ENCODE results near the gene AGPAT4.
"Not testable (repeated sequence)": the region's sequence is repeated elsewhere in the genome, so short reads cannot be mapped to it uniquely, and the experiment has no call there.

AGPAT4 gene

GRCh38 chr6:161227004-161227960, 46.6 kb downstream of the AGPAT4 start:
- no peak for DNase-seq (ENCODE audit: low read depth)

- DNase-seq (ENCODE audit: low read depth): no peak
Observed at GRCh38 chr6:161226009-161226964, 47.6 kb downstream of the AGPAT4 start.

GRCh38 chr6:161225681-161226008, 48.2 kb downstream of the AGPAT4 start:
- DNase-seq (ENCODE audit: low read depth): no peak

GRCh38 chr6:161224951-161225680, 48.7 kb downstream of the AGPAT4 start:
- DNase-seq (ENCODE audit: low read depth): not testable (repeated sequence)

GRCh38 chr6:161223646-161224045, 50.2 kb downstream of the AGPAT4 start:
- no peak for DNase-seq (ENCODE audit: low read depth)

DNA sequence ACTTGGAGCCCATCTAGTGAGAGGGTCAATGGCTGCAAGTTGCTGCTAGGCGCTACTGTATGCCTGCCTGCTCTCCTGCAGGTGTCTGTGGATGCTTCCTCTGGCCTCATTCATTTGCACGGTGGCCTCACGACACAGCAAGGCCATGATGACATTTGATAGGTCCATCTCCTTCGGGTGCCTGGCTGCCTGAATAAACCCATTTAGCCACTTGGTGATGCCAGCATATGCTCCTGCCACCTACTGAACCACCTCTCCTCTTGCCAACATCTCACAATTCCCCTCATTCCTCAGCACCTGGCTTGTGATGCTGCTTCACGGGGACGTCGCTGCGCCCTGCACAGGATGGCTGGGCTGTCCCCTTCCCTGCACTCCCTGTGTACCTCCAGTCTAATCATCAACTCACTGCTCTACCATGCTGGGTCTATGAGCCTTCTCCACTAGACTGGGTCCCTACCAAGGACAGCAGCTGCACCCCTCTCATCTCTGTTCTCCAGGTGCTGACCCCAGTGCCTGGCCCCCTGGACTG, 51.1 kb downstream of the AGPAT4 start:
- no peak for DNase-seq (ENCODE audit: low read depth)

GRCh38 chr6:161220346-161220745, 53.5 kb downstream of the AGPAT4 start:
- no peak for DNase-seq (ENCODE audit: low read depth)

- DNase-seq (ENCODE audit: low read depth): no peak
Observed at GRCh38 chr6:161219680-161220079, 54.2 kb downstream of the AGPAT4 start.

DNA sequence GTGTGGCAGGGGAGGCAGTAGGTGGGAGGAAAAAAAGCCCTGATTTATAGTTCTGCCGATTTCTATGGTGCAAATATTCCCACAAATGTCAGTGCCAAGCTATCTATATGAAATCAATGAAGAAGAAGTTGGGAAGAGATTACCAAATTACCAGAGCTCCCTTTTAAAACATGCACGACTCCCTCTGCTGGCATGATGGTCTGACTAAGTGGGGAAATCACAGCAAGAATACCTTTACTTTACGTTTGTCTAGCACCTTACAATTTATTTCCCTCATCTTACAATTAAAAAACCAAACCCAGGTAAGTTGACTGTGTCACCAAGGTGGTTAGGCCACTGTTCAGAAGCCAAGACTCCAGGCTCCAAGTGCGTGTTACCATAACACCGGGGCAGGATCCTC, 55.6 kb downstream of the AGPAT4 start:
- no peak for DNase-seq (ENCODE audit: low read depth)

- DNase-seq (ENCODE audit: low read depth): no peak
Observed at GRCh38 chr6:161217628-161218027, 56.2 kb downstream of the AGPAT4 start.

DNA sequence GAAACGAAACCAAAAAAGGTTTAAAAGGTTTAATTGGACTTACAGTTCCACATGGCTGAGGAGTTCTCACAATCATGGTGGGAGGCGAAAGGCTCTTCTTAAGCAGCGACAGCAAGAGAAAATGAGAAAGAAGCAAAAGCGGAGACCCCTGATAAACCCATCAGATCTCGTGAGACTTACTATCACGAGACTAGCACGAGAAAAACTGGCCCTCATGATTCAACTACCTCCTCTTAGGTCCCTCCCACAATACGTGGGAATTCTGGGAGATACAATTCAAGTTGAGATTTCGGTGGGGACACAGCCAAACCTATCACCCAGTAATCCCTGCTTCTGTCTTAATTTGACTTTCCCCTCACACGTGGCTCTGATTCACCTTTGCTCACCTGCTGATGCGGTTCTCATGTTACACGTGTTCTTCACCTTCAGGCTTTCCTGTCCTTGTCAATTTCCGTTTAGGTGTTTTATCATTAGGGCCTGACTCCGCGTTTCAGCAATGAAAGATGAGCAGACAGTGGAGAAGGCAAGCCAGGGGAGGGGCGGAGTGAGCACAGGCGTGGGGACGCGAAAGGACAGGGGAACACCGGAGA, 57.1 kb downstream of the AGPAT4 start:
- no peak for DNase-seq (ENCODE audit: low read depth)

DNA sequence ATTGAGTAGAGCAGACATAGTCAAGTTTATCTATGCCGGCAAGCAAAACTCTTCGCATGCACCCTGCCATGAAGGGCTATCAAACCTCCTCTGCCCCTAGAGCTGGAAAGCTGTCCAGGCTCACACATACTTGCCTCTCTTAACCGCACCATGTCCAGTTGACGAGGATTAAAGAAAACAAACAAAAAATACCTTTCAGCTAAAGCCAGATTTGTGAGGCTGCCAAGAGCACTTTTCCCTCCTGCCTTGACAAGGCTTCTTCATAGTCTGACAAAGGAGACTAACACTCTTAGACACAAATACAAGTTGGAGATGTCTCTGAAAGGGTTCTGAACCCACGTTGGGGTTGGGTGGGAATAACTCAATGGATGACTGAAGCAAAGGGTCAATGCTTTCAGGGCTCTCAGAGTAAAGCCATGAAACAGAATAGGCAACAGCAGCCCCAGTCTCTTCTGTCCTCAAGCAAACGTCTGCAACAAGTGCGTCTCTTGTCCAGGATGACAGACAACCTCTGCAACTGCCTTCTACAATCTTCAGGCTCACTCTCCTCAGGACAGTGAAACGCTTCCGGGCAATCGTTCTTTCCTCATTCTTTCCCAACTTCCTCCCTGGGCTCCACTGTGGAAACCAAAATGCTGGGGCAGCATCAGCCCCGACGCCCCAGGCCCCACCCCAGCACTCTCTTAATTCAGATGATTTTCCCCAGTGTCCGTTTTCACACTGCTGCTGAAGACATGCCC, 57.8 kb downstream of the AGPAT4 start:
- DNase-seq (ENCODE audit: low read depth): no peak

DNA sequence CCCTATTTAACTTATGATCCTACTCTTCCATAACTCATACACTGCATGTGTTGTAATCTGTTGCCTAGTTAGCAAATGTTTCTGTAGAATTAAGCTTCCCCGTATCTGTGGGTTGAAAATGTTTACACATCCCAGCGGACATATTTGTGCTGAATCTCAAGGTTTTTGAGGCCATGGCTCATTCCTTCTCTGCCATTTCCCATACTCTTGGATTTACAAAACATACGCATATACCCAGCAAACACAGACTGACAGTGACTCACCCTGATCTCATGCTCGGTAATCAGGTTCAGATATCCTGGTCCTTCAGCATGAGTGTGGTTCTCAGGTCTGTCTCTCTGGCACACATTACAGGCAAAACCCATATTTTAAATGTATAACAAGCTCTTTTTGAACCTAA, 58.7 kb downstream of the AGPAT4 start:
- DNase-seq (ENCODE audit: low read depth): no peak

DNA sequence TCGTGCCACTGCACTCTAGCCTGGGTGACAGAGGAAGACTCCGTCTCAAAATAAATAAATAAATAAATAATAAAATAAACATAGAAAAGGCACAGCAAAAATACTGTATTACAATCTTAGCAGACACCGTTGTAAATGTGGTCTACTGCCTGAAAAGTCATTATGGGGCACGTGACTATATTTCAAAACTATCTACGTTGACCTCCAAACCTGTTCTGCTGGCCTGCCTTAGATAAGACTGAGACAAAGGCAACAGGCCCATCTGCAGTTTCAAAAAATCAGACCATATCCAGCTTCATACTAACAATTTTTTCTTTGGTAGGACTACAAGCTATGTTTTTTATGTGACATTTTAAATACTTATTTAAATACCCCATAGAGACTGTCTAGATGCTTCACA, 59.1 kb downstream of the AGPAT4 start:
- no peak for DNase-seq (ENCODE audit: low read depth)

GRCh38 chr6:161212902-161213301, 61.0 kb downstream of the AGPAT4 start:
- DNase-seq (ENCODE audit: low read depth): no peak

- DNase-seq (ENCODE audit: low read depth): no peak
Observed at GRCh38 chr6:161211380-161212035, 62.4 kb downstream of the AGPAT4 start.

DNA sequence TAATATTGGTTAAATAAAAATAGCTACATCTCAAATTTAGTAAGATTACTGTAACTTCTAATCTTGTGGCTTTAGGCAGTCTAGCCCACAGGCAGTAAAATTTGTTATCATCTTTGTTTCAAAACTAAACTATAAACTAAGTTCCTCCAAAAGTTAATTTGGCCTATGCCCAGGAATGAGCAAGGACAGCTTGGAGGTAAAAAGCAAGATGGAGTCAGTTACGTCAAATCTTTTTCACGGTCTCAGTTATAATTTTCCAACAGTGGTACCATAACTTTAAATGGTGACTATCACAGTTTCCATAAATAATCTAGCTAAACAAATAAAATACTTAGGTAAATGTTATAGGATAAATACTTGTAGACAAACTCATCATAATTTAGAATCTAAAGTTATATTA, 63.0 kb downstream of the AGPAT4 start:
- DNase-seq (ENCODE audit: low read depth): no peak

DNA sequence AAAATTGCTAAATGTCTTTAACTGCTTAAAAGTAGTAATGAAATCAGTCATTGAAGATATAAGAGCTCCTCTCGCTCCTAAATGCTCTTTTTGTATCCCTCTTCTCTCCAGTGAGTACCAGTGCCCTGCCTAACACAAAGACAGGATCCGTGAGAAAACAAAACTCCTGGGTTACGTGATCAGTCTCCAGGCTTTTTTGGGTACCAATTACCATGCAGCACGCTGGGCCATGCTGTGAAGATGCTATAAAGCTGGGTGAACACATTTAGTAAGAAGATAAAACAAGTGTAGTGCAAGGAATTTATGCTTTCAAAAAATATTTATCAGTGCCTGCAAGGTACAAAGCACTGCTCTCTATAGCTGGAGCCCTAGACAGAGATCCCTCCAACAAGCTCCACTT, 66.7 kb downstream of the AGPAT4 start:
- no peak for DNase-seq (ENCODE audit: low read depth)

GRCh38 chr6:161204866-161205557, 68.8 kb downstream of the AGPAT4 start:
- DNase-seq (ENCODE audit: low read depth): no peak
